AG20443 (cell line): ENCODE measurements around the gene TSPAN11.

Experiments
- DNase-seq: peaks from one replicate; pipeline ENCODE4 v3.0.0; 2012; ENCODE audit warnings: low spot score, mixed read lengths

Gene TSPAN11

GRCh38 chr12:30979371-30980259 is 53.1 kb downstream of the TSPAN11 start:
- peak; percentile 51 for DNase-seq

GRCh38 chr12:30980955-30981662 is 54.6 kb downstream of the TSPAN11 start:
- DNase-seq: no peak

- no peak for DNase-seq
Measured at GRCh38 chr12:30982413-30982812, 55.9 kb downstream of the TSPAN11 start.

GRCh38 chr12:30985814-30986452 is 59.4 kb downstream of the TSPAN11 start:
- peak; percentile 89 for DNase-seq

- no peak for DNase-seq
Measured at GRCh38 chr12:30988086-30988485, 61.5 kb downstream of the TSPAN11 start.

- no peak for DNase-seq
Measured at GRCh38 chr12:30988646-30989286, 62.2 kb downstream of the TSPAN11 start.

- DNase-seq: peak; percentile 41
Measured at GRCh38 chr12:30989754-30990153, 63.2 kb downstream of the TSPAN11 start.

GRCh38 chr12:30990316-30990715 is 63.8 kb downstream of the TSPAN11 start:
- no peak for DNase-seq

- no peak for DNase-seq
Measured at GRCh38 chr12:30990776-30991175, 64.2 kb downstream of the TSPAN11 start.

GRCh38 chr12:30991466-30991865 is 64.9 kb downstream of the TSPAN11 start:
- no peak for DNase-seq

- DNase-seq: no peak
Measured at GRCh38 chr12:30992381-30992780, 65.8 kb downstream of the TSPAN11 start.

- no peak for DNase-seq
Measured at GRCh38 chr12:30993766-30994165, 67.2 kb downstream of the TSPAN11 start.

- DNase-seq: no peak
Measured at GRCh38 chr12:30994274-30994673, 67.7 kb downstream of the TSPAN11 start.

- DNase-seq: peak; percentile 67
Measured at GRCh38 chr12:30996255-30996654, 69.7 kb downstream of the TSPAN11 start.

- no peak for DNase-seq
Measured at GRCh38 chr12:30996752-30997151, 70.2 kb downstream of the TSPAN11 start.

GRCh38 chr12:30997685-30998440 is 71.3 kb downstream of the TSPAN11 start:
- no peak for DNase-seq

GRCh38 chr12:30999011-30999410 is 72.5 kb downstream of the TSPAN11 start:
- DNase-seq: no peak

GRCh38 chr12:30999723-31000122 is 73.2 kb downstream of the TSPAN11 start:
- no peak for DNase-seq

GRCh38 chr12:31000751-31001150 is 74.2 kb downstream of the TSPAN11 start:
- DNase-seq: peak; percentile 78

GRCh38 chr12:31001581-31002360 is 75.2 kb downstream of the TSPAN11 start:
- DNase-seq: no peak

- DNase-seq: no peak
Measured at GRCh38 chr12:31002361-31002725, 75.8 kb downstream of the TSPAN11 start.
